VCaP (cell line): Measurements from ENCODE around the gene TEX36.
"Not testable (repeated sequence)": the region's sequence is repeated elsewhere in the genome, so short reads cannot be mapped to it uniquely, and the experiment has no call there.

Experiments used
- H3K27ac ChIP-seq: fragments of 450-650 bp; 2 replicates; pipeline ENCODE4 v1.5.1; 2017
- TF ChIP-seq, protein P1 (sequence below): fragments of 450-650 bp; conservative IDR thresholded peaks from 2 replicates; pipeline ENCODE4 v1.5.1; 2017; ENCODE audit warnings: mild to moderate bottlenecking, moderate library complexity

The TEX36 gene

DNA sequence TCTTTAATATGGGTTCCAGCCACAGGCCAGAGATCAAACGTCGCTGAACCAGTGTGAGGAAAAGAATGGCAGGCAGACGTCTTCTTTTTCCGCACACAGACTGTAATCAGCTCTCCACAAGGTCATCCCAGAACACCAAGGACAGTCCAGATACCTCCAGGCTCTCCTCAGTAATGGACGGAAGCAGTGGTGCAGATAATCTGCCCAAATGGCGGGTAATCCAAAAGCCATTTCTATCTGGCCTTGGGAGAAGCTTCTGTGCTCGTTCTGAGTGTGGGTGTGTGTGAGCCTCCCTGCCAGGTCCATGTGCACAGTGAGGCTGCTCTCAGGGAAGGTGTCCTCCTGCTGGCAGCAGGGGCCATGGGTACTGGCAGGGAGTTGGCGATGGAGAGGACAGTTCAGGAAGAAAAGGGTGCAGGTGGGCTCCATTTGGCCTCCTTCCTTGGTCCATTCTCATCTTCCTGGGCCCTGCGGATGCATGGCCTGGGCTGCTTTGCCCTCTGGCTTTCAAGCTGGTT lies 15.6 kb upstream of the TEX36 start:
- TF ChIP-seq, protein P1, sequence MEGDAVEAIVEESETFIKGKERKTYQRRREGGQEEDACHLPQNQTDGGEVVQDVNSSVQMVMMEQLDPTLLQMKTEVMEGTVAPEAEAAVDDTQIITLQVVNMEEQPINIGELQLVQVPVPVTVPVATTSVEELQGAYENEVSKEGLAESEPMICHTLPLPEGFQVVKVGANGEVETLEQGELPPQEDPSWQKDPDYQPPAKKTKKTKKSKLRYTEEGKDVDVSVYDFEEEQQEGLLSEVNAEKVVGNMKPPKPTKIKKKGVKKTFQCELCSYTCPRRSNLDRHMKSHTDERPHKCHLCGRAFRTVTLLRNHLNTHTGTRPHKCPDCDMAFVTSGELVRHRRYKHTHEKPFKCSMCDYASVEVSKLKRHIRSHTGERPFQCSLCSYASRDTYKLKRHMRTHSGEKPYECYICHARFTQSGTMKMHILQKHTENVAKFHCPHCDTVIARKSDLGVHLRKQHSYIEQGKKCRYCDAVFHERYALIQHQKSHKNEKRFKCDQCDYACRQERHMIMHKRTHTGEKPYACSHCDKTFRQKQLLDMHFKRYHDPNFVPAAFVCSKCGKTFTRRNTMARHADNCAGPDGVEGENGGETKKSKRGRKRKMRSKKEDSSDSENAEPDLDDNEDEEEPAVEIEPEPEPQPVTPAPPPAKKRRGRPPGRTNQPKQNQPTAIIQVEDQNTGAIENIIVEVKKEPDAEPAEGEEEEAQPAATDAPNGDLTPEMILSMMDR: no peak; the same call in 1 of the 2 replicates
- H3K27ac ChIP-seq: no peak overlapping the region

DNA sequence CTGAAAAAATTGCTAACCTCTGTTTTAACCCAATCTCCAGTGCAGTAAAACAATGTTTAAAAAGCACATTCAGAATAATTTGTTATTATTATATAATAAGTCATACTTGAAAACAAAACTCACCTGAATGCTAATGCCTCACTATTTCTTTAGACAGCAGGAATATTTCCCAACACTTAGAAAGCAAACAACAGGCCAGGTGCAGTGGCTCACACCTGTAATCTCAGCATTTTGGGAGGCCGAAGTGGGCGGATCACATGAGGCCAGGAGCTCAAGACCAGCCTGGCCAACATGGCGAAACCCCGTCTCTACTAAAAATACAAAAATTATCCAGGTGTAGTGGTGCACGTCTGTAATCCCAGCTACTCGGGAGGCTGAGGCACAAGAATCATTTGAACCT lies 13.9 kb upstream of the TEX36 start:
- H3K27ac ChIP-seq: not testable (repeated sequence)

DNA sequence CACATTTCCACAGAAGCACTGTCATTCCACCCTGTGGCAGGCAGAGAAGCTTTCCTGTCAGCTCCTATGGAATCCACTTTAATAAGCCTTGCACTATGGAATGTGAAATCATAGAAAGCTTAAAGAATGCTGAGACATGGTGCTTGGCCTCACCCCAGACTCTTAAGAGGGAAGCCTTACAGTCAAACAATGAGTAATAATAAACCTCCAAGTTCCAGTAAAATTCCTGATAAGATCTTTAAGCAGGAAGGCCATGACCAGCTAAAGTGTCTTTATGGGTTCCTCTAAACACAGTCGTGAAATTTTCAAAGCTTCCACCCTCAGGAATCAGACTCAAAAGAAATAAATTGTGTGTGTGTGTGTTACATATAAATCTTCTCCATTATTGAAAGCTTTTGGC lies 11.9 kb upstream of the TEX36 start:
- H3K27ac ChIP-seq: peak overlapping the region; percentile 57
- TF ChIP-seq, protein P1: no peak

DNA sequence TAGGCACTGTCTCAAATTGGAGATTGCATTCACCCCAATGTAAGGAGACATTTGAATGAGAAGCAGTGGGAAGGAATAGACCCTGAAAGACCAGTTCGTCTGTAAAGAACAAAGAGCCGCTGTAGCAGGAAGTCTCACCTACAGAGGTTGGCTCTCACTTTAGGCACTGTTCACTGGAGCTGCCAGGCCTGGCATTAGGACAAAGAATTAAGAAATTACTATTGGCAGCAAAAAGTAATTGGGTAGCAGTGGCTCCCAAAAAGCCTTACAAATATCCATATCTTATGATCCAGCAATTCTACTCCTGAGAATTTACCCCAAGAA lies 10.5 kb upstream of the TEX36 start:
- TF ChIP-seq, protein P1: no peak
- no peak overlapping the region for H3K27ac ChIP-seq

DNA sequence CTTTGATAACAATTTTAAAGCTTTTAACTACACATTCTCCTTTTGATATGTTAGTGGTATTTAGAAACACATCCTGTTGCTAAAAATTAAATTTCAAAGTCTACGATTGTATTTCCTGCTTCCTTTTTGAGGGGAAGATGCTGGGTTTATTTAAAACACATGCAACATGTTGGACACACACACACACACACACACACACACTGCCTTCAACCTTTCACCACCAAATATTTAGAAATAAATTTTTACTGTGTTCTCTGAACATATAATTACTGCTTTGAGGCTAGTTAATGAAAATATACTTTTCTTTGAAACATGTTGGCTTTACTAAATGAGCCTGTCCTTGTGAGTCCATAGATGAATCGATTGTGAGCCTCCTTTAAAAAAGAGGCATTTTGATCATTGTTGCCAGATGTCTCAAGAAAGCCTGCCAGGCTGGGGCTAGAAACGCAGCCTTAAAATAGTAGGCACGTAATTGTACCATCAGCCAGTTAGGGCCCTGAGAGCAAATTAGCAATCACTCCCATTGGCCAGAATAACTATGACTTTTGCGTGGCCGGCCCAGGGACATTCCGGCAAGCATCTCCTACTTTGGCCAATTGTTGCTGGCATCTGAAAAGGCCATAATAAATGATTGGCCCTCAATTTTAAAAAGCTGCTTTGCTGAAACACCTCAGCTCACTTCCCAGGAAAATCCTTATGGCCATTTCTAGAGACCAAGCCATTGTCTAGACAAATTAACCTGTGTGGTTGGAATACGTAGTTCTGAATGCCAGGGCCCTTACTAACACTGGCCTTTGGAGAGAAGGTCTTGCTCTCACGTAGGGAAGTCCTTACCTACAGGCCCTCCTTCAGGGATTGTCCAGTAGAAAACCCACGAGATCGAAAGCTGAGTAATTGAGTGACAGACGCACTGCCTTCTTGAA lies 9.9 kb upstream of the TEX36 start:
- H3K27ac ChIP-seq: no peak overlapping the region
- TF ChIP-seq, protein P1: no peak

DNA sequence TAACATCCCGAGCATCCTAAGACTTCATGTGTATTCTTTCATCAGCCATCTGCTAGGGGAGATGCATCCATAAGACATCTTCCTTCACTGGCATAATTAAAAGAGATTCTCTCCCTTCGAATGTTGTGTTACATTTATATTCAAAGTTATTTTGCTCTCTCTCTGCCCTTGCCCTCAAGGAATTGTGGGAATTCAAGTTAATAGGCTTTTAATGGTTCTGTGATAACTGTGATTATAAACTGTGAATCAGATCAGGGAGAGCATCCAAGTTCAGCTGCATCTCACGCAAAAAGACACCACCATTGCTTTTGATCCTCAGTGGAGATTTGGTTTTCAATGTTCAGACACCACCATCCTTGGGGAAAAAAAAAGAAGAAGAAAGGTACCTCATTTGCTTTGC lies 9.2 kb upstream of the TEX36 start:
- TF ChIP-seq, protein P1: no peak
- H3K27ac ChIP-seq: no peak overlapping the region

DNA sequence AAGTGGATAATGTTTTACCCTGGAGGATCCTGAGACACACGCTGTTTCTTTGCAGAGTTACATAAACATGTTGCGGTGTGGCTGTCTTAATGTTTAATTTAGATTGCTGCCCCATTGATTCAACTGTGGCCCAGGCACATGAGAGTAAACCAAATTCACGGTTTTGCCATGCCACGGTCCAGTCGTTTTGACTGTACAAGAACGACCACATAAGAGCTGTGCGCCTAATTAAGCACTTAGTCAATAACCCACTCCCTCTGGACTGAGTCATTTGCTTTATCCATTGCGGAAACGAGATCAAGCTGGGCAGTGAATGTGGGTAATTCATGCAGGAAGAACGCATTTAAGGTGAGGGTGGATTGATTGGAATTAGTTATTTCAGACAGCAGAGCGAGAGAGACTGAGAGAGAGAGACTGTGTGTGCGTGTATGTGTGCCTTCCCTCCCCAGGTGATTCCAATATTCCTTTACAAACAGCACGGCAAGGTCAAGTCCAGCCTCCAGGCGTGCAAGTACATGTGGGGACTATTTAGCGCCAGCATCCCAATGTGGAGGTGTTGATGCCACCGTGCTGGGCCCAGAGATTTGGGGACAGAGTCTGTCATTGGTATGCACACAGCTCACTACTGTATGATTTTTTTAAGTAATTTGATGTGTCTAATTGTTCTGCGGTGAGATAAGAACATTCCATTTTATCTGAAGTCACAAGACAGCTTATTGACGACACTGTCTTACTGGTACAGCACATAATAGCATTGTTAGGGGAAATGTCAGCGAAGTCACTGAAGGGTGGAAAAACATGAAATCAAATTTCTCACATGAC lies 8.4 kb upstream of the TEX36 start:
- no peak overlapping the region for H3K27ac ChIP-seq
- TF ChIP-seq, protein P1: no peak
